Measurements from ENCODE around the gene HMGB4.

- no peak for TF ChIP-seq EZH2 (IDR thresholded peaks at IDR 0.05)
- no peak for TF ChIP-seq POLR2AphosphoS5 (IDR thresholded peaks at IDR 0.05; ENCODE audit: borderline replicate concordance, low read depth, low read length)
- no peak for TF ChIP-seq FOXP2 (optimal IDR thresholded peaks at IDR 0.05; ENCODE audit: control extremely low read depth, extremely low read length, insufficient read depth)
Measured at GRCh38 chr1:33876970-33877650, 13.2 kb downstream of the HMGB4 start.

All from SK-N-MC (cell line).